ENCODE results near the gene PNPLA2. TPM values are rescaled to one million over a fixed set of nuclear protein-coding genes. Genes with fewer than 3 reads are reported as not detected.

PNPLA2 gene
- total and polyA plus RNA-seq, 2 of the 8 experiments (the other 6 are each of a cell fraction or from before 2014, with no cell fraction given): 30.9 to 62.1 TPM

DNA sequence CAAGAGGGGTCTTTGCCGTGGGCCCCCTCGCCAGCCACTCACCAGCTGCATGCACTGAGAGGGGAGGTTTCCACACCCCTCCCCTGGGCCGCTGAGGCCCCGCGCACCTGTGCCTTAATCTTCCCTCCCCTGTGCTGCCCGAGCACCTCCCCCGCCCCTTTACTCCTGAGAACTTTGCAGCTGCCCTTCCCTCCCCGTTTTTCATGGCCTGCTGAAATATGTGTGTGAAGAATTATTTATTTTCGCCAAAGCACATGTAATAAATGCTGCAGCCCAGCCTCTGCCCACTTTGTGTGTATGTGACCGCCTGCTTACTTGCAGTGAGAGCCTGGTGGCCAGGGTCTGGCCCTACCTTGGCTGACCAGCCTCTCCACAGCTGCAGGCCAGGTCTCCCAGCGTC, 6.2 kb downstream of the PNPLA2 start (continued):
- no peak for TF ChIP-seq MAX (IDR thresholded peaks at IDR 0.05)
- TF ChIP-seq MAFK (IDR thresholded peaks at IDR 0.05; ENCODE audit: low read depth, low read length): no peak
- no peak for TF ChIP-seq USF2 (IDR thresholded peaks at IDR 0.05; ENCODE audit: low read length)
- no peak for TF ChIP-seq JUN (IDR thresholded peaks at IDR 0.05; ENCODE audit: low read depth, low read length)
- TF ChIP-seq BRCA1 (IDR thresholded peaks at IDR 0.05; ENCODE audit: low read depth, low read length): no peak
- TF ChIP-seq HDAC6 (IDR thresholded peaks at IDR 0.05; ENCODE audit: low read depth, low read length): no peak

All from H1 (cell line).